Lower leg skin (tissue), 4 donors: ENCODE data around the gene LGR4. TPM values are rescaled to one million over a fixed set of nuclear protein-coding genes. Genes with fewer than 3 reads are reported as not detected.

Source experiments
- DNase-seq, 2 donors: peaks; one replicate each; pipeline ENCODE4 v3.0.0-alpha.2; 2019; ENCODE audit warnings: low spot score in 2 of 2
- H3K4me3 ChIP-seq: fragments of 200-600 bp; sonication (generic); 2 replicates; pipeline ENCODE4 v1.5.1; 2017; ENCODE audit warnings: mild to moderate bottlenecking, low read depth; ENCODE audit not compliant: poor library complexity, severe bottlenecking
- CTCF ChIP-seq, 3 donors: fragments of 450-650 bp; IDR thresholded peaks; one replicate each; pipeline ENCODE4 v1.5.1; 2016; ENCODE audit warnings: antibody characterized with exemption in 3 of 3, mild to moderate bottlenecking in 3 of 3, moderate library complexity in 2 of 3
- POLR2A ChIP-seq, 2 donors: fragments of 450-650 bp; IDR thresholded peaks; one replicate each; pipeline ENCODE4 v1.6.1; 2016 to 2017; ENCODE audit warnings: antibody characterized with exemption in 2 of 2, mild to moderate bottlenecking in 1 of 2, moderate library complexity in 1 of 2
- WGBS, 2 donors: methylation state at CpG; one replicate each; pipeline ENCODE4 v1.1.5; 2018; 5-methylcytosine and 5-hydroxymethylcytosine counted together
- intact Hi-C: fragments of 100-400 bp; cut with DNase I; formaldehyde crosslinking; loops from one replicate; pipeline ENCODE4 v1.15.0; 2023; ENCODE audit warnings: low total_unique reads
- total RNA-seq, 4 donors: library from RNA; depleted of rRNA; stranded (reverse); fragments of >200 nt; gene quantifications; one replicate each; pipeline ENCODE4 v1.1.0, GENCODE V29; 2016

The LGR4 gene
- total RNA-seq, 4 donors from 2014 or later = 32.0 to 70.2 (median 50.4) TPM

- TF ChIP-seq CTCF (IDR thresholded peaks at IDR 0.05) = no peak
Measured at GRCh38 chr11:27409049-27409448, 63.5 kb downstream of the LGR4 start.

GRCh38 chr11:27408246-27408800 lies 64.3 kb downstream of the LGR4 start:
- no peak overlapping the region for H3K4me3 ChIP-seq
- intact Hi-C loops = no loop called here
- 31 to 47% methylated on average over 2 of the region's 2 CpGs for WGBS, 2 donors
- no peak for TF ChIP-seq POLR2A (IDR thresholded peaks at IDR 0.05)
- TF ChIP-seq CTCF (IDR thresholded peaks at IDR 0.05) = no peak
- no peak for DNase-seq

More at GRCh38 chr11:27409049-27409448, 63.5 kb downstream of the LGR4 start:
- DNase-seq = no peak
- no peak overlapping the region for H3K4me3 ChIP-seq
- intact Hi-C loops = no loop called here

DNA sequence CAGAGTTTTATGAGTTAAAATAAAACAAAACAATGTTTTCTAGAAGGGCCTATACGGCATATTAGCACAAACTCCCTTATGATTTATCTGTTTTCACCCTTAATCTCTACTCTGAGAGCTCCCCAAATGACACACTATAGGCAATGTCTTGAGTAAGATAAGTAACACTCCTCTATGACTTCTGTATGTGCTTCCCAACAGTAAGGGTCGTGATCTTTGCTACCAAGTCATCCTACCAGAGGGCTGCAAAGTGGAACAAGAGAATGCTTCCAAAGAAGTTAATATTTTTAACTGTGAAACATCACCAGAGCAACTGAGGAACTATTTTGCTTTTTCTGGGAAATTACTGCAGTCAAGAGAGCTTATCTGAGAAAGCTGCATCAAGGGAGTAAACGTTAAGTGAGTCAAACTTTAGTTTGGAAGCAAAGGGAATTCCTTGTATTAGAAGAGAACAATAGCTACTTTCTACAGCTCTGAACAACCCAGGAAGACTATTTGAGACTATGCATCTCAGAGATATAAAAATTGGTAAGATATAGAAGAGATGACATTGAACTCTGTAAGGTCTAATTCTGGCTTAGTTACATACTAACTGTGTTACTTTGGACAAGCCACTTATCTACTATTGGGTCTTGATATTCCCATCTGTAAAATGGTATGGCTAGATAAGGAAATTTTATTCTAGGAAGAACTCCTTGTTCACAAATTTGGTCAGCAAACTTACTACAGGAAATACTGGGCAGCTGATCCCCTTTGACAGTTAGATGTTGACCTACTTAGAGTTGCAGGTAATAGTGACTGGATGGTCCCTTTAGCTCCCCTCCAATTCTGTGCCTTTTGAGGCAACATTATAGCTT lies 65.9 kb downstream of the LGR4 start:
- no peak overlapping the region for H3K4me3 ChIP-seq
- TF ChIP-seq CTCF (IDR thresholded peaks at IDR 0.05) (no peak), POLR2A (IDR thresholded peaks at IDR 0.05) (no peak)
- DNase-seq = no peak
- WGBS, 2 donors = 75 to 80% methylated on average over 3 of the region's 3 CpGs
- intact Hi-C loops = no loop called here

GRCh38 chr11:27405134-27405533 lies 67.5 kb downstream of the LGR4 start:
- no peak for TF ChIP-seq CTCF (IDR thresholded peaks at IDR 0.05)
- no peak for TF ChIP-seq POLR2A (IDR thresholded peaks at IDR 0.05)
- intact Hi-C loops = no loop called here
- WGBS, 2 donors = 44 to 61% methylated on average over 3 of the region's 3 CpGs
- H3K4me3 ChIP-seq = no peak overlapping the region
- DNase-seq = no peak

DNA sequence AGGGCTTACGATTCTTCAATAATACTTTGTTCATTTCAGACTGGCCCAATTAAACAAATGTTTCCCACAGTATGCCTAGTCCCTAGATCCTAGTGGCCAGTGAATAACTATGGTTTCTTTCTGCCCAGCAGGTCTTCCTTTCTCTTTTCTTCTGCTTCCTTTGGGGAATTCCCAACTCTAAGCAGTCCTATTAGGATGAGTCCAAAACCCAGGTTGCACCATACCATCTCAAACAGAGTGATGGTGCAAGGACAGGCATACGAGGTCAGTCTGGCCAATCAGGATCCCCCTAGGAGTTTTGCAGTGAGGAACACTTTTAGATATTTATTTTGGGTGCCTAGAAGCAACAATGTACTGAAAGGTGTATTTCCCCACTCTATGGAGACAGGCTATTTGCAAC lies 68.2 kb downstream of the LGR4 start:
- no peak for DNase-seq
- H3K4me3 ChIP-seq = no peak overlapping the region
- intact Hi-C loops = no loop called here
- 80 to 88% methylated on average over 2 of the region's 2 CpGs for WGBS, 2 donors
- TF ChIP-seq POLR2A (IDR thresholded peaks at IDR 0.05) = no peak
- TF ChIP-seq CTCF (IDR thresholded peaks at IDR 0.05) = no peak
